Left ventricle myocardium inferior (tissue), 1 donor: Measurements from ENCODE around the gene USP9X. TPM values are rescaled to one million over a fixed set of nuclear protein-coding genes. Genes with fewer than 3 reads are reported as not detected.

Experiments used
- DNase-seq: peaks from one replicate; pipeline ENCODE4 v3.0.0-alpha.2; 2020
- H3K27ac ChIP-seq: fragments of 200-600 bp; replicated peaks from 2 replicates; pipeline ENCODE4 v1.8.0; 2021
- H3K27me3 ChIP-seq: fragments of 200-600 bp; 2 replicates; pipeline ENCODE4 v1.8.0; 2021; ENCODE audit warnings: low read depth
- H3K36me3 ChIP-seq: fragments of 200-600 bp; 2 replicates; pipeline ENCODE4 v1.8.0; 2021
- H3K4me1 ChIP-seq: fragments of 200-600 bp; 2 replicates; pipeline ENCODE4 v1.8.0; 2021
- H3K4me3 ChIP-seq: fragments of 200-600 bp; 2 replicates; pipeline ENCODE4 v1.8.0; 2021; ENCODE audit warnings: mild to moderate bottlenecking, moderate library complexity
- H3K9me3 ChIP-seq: fragments of 200-600 bp; replicated peaks from 2 replicates; pipeline ENCODE4 v1.8.0; 2021
- CTCF ChIP-seq: fragments of 200-600 bp; IDR thresholded peaks from 2 replicates; pipeline ENCODE4 v1.8.0; 2021; ENCODE audit warnings: antibody characterized with exemption, mild to moderate bottlenecking, borderline replicate concordance
- intact Hi-C: fragments of 100-400 bp; cut with micrococcal nuclease; formaldehyde crosslinking; loops from one replicate; pipeline ENCODE4 v1.11.0; 2022
- total RNA-seq: library from RNA; stranded (reverse); fragmentation: NEBNext Ultra II Directional; extraction: Animal tissue kit (Norgen Biotek cat#: 25700); gene quantifications from one replicate; pipeline ENCODE4 v1.2.1, GENCODE V29; 2021
- donor health status: DM: no; HTN: yes; CAD: no; lungs with severe emphysema.

The USP9X gene
- total RNA-seq, 1 donor from 2014 or later, result 50.9 TPM

GRCh38 chrX:41153448-41153847 lies 68.2 kb downstream of the USP9X start:
- H3K4me3 ChIP-seq, result no peak overlapping the region
- no peaks in the 10 kb centered on the region for H3K4me1 ChIP-seq
- no peak for DNase-seq
- H3K27ac ChIP-seq, result no peak overlapping the region
- H3K9me3 ChIP-seq, result no peaks in the 10 kb centered on the region
- TF ChIP-seq CTCF, result no peak
- peaks cover 55% of the 10 kb centered on the region for H3K36me3 ChIP-seq
- no peaks in the 10 kb centered on the region for H3K27me3 ChIP-seq
- intact Hi-C loops, result no loop called here

- no peaks in the 10 kb centered on the region for H3K9me3 ChIP-seq
- H3K36me3 ChIP-seq, result peaks cover 50% of the 10 kb centered on the region
- H3K4me3 ChIP-seq, result no peak overlapping the region
- TF ChIP-seq CTCF, result no peak
- intact Hi-C loops, result no loop called here
- no peak for DNase-seq
- no peaks in the 10 kb centered on the region for H3K4me1 ChIP-seq
- no peak overlapping the region for H3K27ac ChIP-seq
- no peaks in the 10 kb centered on the region for H3K27me3 ChIP-seq
These were observed 68.7 kb downstream of the USP9X start for GRCh38 chrX:41153957-41154356.

GRCh38 chrX:41164449-41164848 lies 79.2 kb downstream of the USP9X start:
- Histone ChIP-seq H3K4me1 (no peaks in the 10 kb centered on the region), H3K27ac (no peak overlapping the region), H3K27me3 (no peaks in the 10 kb centered on the region), H3K9me3 (no peaks in the 10 kb centered on the region), H3K36me3 (peaks cover 22% of the 10 kb centered on the region), H3K4me3 (no peak overlapping the region)
- no peak for DNase-seq
- intact Hi-C loops, result loop anchor here (10.0 kb wide), 1 partner anchor 50 kb away; no protein-coding TSS in a partner anchor
- no peak for TF ChIP-seq CTCF

- Histone ChIP-seq H3K4me1 (no peaks in the 10 kb centered on the region), H3K27ac (no peak overlapping the region), H3K27me3 (no peaks in the 10 kb centered on the region), H3K4me3 (no peak overlapping the region), H3K36me3 (peaks cover 48% of the 10 kb centered on the region), H3K9me3 (no peaks in the 10 kb centered on the region)
- DNase-seq, result no peak
- intact Hi-C loops, result loop anchor here (10.0 kb wide), 1 partner anchor 47 kb away; no protein-coding TSS in a partner anchor
- TF ChIP-seq CTCF, result no peak
These were observed 82.6 kb downstream of the USP9X start for GRCh38 chrX:41167888-41168287.

GRCh38 chrX:41176263-41176662 lies 91.0 kb downstream of the USP9X start:
- H3K4me3 ChIP-seq, result no peak overlapping the region
- peaks cover 9% of the 10 kb centered on the region for H3K36me3 ChIP-seq
- no peak for TF ChIP-seq CTCF
- peaks cover 9% of the 10 kb centered on the region for H3K4me1 ChIP-seq
- no peak overlapping the region for H3K27ac ChIP-seq
- DNase-seq, result no peak
- no peaks in the 10 kb centered on the region for H3K9me3 ChIP-seq
- H3K27me3 ChIP-seq, result no peaks in the 10 kb centered on the region
- intact Hi-C loops, result no loop called here

GRCh38 chrX:41177297-41177696 lies 92.1 kb downstream of the USP9X start:
- peaks cover 4% of the 10 kb centered on the region for H3K36me3 ChIP-seq
- intact Hi-C loops, result no loop called here
- peaks cover 9% of the 10 kb centered on the region for H3K4me1 ChIP-seq
- no peak for TF ChIP-seq CTCF
- no peaks in the 10 kb centered on the region for H3K27me3 ChIP-seq
- H3K9me3 ChIP-seq, result no peaks in the 10 kb centered on the region
- H3K4me3 ChIP-seq, result no peak overlapping the region
- DNase-seq, result no peak
- H3K27ac ChIP-seq, result no peak overlapping the region
